ENCODE measurements around the gene RPUSD1. TPM values are rescaled to one million over a fixed set of nuclear protein-coding genes. Genes with fewer than 3 reads are reported as not detected.

Gene RPUSD1
- total and polyA plus RNA-seq, 5 donors from 2014 or later, result 20.8 to 24.9 (median 22.8) TPM

GRCh38 chr16:800834-801511 lies 12.8 kb upstream of the RPUSD1 start:
- Mint-ChIP-seq H3K9me3 (no peaks in the 10 kb centered on the region), H3K4me1 (no peaks in the 10 kb centered on the region), H3K27me3 (peaks cover 10% of the 10 kb centered on the region), H3K4me3 (no peak overlapping the region), H3K36me3 (no peaks in the 10 kb centered on the region), H3K27ac (no peak overlapping the region)
- no peak for ATAC-seq (ENCODE audit: low read depth in 2 of 2)
- H3K27me3 ChIP-seq (ENCODE audit: control insufficient read depth, insufficient read depth, low read length), result no peaks in the 10 kb centered on the region
- no peaks in the 10 kb centered on the region for H3K36me3 ChIP-seq (ENCODE audit: control insufficient read depth, insufficient read depth, low read length)
- no peak for DNase-seq
- H3K27ac ChIP-seq (ENCODE audit: insufficient read depth, low read length, poor library complexity, severe bottlenecking), result no peak overlapping the region
- H3K9me3 ChIP-seq (ENCODE audit: control insufficient read depth in 2 of 2, low read length in 2 of 2), result no peaks in the 10 kb centered on the region
- H3K4me1 ChIP-seq (ENCODE audit: control insufficient read depth, insufficient read depth, low read length, poor library complexity, severe bottlenecking), result peaks cover 4% of the 10 kb centered on the region
- no peak overlapping the region for H3K4me3 ChIP-seq (ENCODE audit: low read depth, low read length)

- Mint-ChIP-seq H3K27ac (no peak within 1 kb of the TSS), H3K4me1 (no peaks in the 10 kb centered on the region), H3K9me3 (no peaks in the 10 kb centered on the region), H3K27me3 (peaks cover 10% of the 10 kb centered on the region), H3K36me3 (no peaks in the 10 kb centered on the region), H3K4me3 (no peak within 1 kb of the TSS)
- Histone ChIP-seq H3K27me3 (ENCODE audit: control insufficient read depth, insufficient read depth, low read length) (no peaks in the 10 kb centered on the region), H3K36me3 (ENCODE audit: control insufficient read depth, insufficient read depth, low read length) (no peaks in the 10 kb centered on the region), H3K9me3 (ENCODE audit: control insufficient read depth in 2 of 2, low read length in 2 of 2) (no peaks in the 10 kb centered on the region), H3K4me3 (ENCODE audit: low read depth, low read length) (no peak within 1 kb of the TSS), H3K4me1 (ENCODE audit: control insufficient read depth, insufficient read depth, low read length, poor library complexity, severe bottlenecking) (peaks cover 4% of the 10 kb centered on the region), H3K27ac (ENCODE audit: insufficient read depth, low read length, poor library complexity, severe bottlenecking) (no peak within 1 kb of the TSS)
- DNase-seq (no peak), ATAC-seq (ENCODE audit: low read depth in 2 of 2) (no peak)
Measured at GRCh38 chr16:799948-800833, 12.0 kb upstream of the RPUSD1 start, which contains the start of gene GNG13. TSS of gene GNG13 (minus strand) at chr16:800734. CDS start at chr16:799077, 1,657 bp downstream.

GRCh38 chr16:799111-799947 lies 11.1 kb upstream of the RPUSD1 start:
- H3K36me3 ChIP-seq (ENCODE audit: control insufficient read depth, insufficient read depth, low read length), result no peaks in the 10 kb centered on the region
- H3K4me1 ChIP-seq (ENCODE audit: control insufficient read depth, insufficient read depth, low read length, poor library complexity, severe bottlenecking), result peaks cover 4% of the 10 kb centered on the region
- ATAC-seq (ENCODE audit: low read depth in 2 of 2) (no peak), DNase-seq (no peak)
- Mint-ChIP-seq H3K9me3 (no peaks in the 10 kb centered on the region), H3K4me1 (no peaks in the 10 kb centered on the region), H3K27ac (no peak overlapping the region), H3K27me3 (peaks cover 10% of the 10 kb centered on the region), H3K4me3 (no peak overlapping the region), H3K36me3 (no peaks in the 10 kb centered on the region)
- H3K9me3 ChIP-seq (ENCODE audit: control insufficient read depth in 2 of 2, low read length in 2 of 2), result no peaks in the 10 kb centered on the region
- H3K27me3 ChIP-seq (ENCODE audit: control insufficient read depth, insufficient read depth, low read length), result no peaks in the 10 kb centered on the region
- H3K4me3 ChIP-seq (ENCODE audit: low read depth, low read length), result no peak overlapping the region
- no peak overlapping the region for H3K27ac ChIP-seq (ENCODE audit: insufficient read depth, low read length, poor library complexity, severe bottlenecking)

- H3K36me3 Mint-ChIP-seq, result no peaks in the 10 kb centered on the region
- Histone ChIP-seq H3K36me3 (ENCODE audit: control insufficient read depth, insufficient read depth, low read length) (no peaks in the 10 kb centered on the region), H3K9me3 (ENCODE audit: control insufficient read depth in 2 of 2, low read length in 2 of 2) (no peaks in the 10 kb centered on the region), H3K27ac (ENCODE audit: insufficient read depth, low read length, poor library complexity, severe bottlenecking) (no peak overlapping the region), H3K4me3 (ENCODE audit: low read depth, low read length) (no peak overlapping the region), H3K4me1 (ENCODE audit: control insufficient read depth, insufficient read depth, low read length, poor library complexity, severe bottlenecking) (peaks cover 4% of the 10 kb centered on the region), H3K27me3 (ENCODE audit: control insufficient read depth, insufficient read depth, low read length) (no peaks in the 10 kb centered on the region)
- no peak for ATAC-seq (ENCODE audit: low read depth in 2 of 2)
- no peak overlapping the region for H3K4me3 Mint-ChIP-seq
- H3K27me3 Mint-ChIP-seq, result peaks cover 10% of the 10 kb centered on the region
- H3K27ac Mint-ChIP-seq, result no peak overlapping the region
- no peak for DNase-seq
- no peaks in the 10 kb centered on the region for H3K4me1 Mint-ChIP-seq
- H3K9me3 Mint-ChIP-seq, result no peaks in the 10 kb centered on the region
Measured at GRCh38 chr16:798666-799065, 10.5 kb upstream of the RPUSD1 start.

GRCh38 chr16:797686-798085 lies 9.5 kb upstream of the RPUSD1 start:
- Mint-ChIP-seq H3K27ac (no peak overlapping the region), H3K36me3 (no peaks in the 10 kb centered on the region), H3K9me3 (no peaks in the 10 kb centered on the region), H3K27me3 (peaks cover 10% of the 10 kb centered on the region), H3K4me3 (no peak overlapping the region), H3K4me1 (no peaks in the 10 kb centered on the region)
- H3K27me3 ChIP-seq (ENCODE audit: control insufficient read depth, insufficient read depth, low read length), result no peaks in the 10 kb centered on the region
- no peaks in the 10 kb centered on the region for H3K36me3 ChIP-seq (ENCODE audit: control insufficient read depth, insufficient read depth, low read length)
- H3K27ac ChIP-seq (ENCODE audit: insufficient read depth, low read length, poor library complexity, severe bottlenecking), result no peak overlapping the region
- DNase-seq, result no peak
- peaks cover 4% of the 10 kb centered on the region for H3K4me1 ChIP-seq (ENCODE audit: control insufficient read depth, insufficient read depth, low read length, poor library complexity, severe bottlenecking)
- ATAC-seq (ENCODE audit: low read depth in 2 of 2), result no peak
- H3K4me3 ChIP-seq (ENCODE audit: low read depth, low read length), result no peak overlapping the region
- H3K9me3 ChIP-seq (ENCODE audit: control insufficient read depth in 2 of 2, low read length in 2 of 2), result no peaks in the 10 kb centered on the region

GRCh38 chr16:797120-797420 lies 8.9 kb upstream of the RPUSD1 start:
- Mint-ChIP-seq H3K4me3 (no peak overlapping the region), H3K27me3 (peaks cover 7% of the 10 kb centered on the region), H3K36me3 (no peaks in the 10 kb centered on the region), H3K4me1 (no peaks in the 10 kb centered on the region), H3K27ac (no peak overlapping the region), H3K9me3 (no peaks in the 10 kb centered on the region)
- DNase-seq (no peak), ATAC-seq (ENCODE audit: low read depth in 2 of 2) (no peak)
- no peaks in the 10 kb centered on the region for H3K27me3 ChIP-seq (ENCODE audit: control insufficient read depth, insufficient read depth, low read length)
- H3K4me3 ChIP-seq (ENCODE audit: low read depth, low read length), result no peak overlapping the region
- no peaks in the 10 kb centered on the region for H3K9me3 ChIP-seq (ENCODE audit: control insufficient read depth in 2 of 2, low read length in 2 of 2)
- H3K27ac ChIP-seq (ENCODE audit: insufficient read depth, low read length, poor library complexity, severe bottlenecking), result no peak overlapping the region
- H3K36me3 ChIP-seq (ENCODE audit: control insufficient read depth, insufficient read depth, low read length), result no peaks in the 10 kb centered on the region
- H3K4me1 ChIP-seq (ENCODE audit: control insufficient read depth, insufficient read depth, low read length, poor library complexity, severe bottlenecking), result peaks cover 4% of the 10 kb centered on the region

GRCh38 chr16:796296-797119 lies 8.3 kb upstream of the RPUSD1 start:
- H3K9me3 ChIP-seq (ENCODE audit: control insufficient read depth in 2 of 2, low read length in 2 of 2), result no peaks in the 10 kb centered on the region
- peaks cover 3% of the 10 kb centered on the region for H3K36me3 Mint-ChIP-seq
- H3K4me3 ChIP-seq (ENCODE audit: low read depth, low read length), result no peak overlapping the region
- H3K36me3 ChIP-seq (ENCODE audit: control insufficient read depth, insufficient read depth, low read length), result no peaks in the 10 kb centered on the region
- H3K27me3 Mint-ChIP-seq, result peaks cover 5% of the 10 kb centered on the region
- H3K27ac Mint-ChIP-seq, result no peak overlapping the region
- H3K4me1 Mint-ChIP-seq, result peaks cover 0 to 3% (median under 1%) of the 10 kb centered on the region in 4 donors
- ATAC-seq (ENCODE audit: low read depth in 2 of 2), result no peak
- DNase-seq, result no peak
- peaks cover 4% of the 10 kb centered on the region for H3K4me1 ChIP-seq (ENCODE audit: control insufficient read depth, insufficient read depth, low read length, poor library complexity, severe bottlenecking)
- H3K9me3 Mint-ChIP-seq, result no peaks in the 10 kb centered on the region
- H3K27ac ChIP-seq (ENCODE audit: insufficient read depth, low read length, poor library complexity, severe bottlenecking), result no peak overlapping the region
- H3K4me3 Mint-ChIP-seq, result no peak overlapping the region
- H3K27me3 ChIP-seq (ENCODE audit: control insufficient read depth, insufficient read depth, low read length), result no peaks in the 10 kb centered on the region

Measured in CD4-positive, CD25-positive, alpha-beta regulatory T cell (primary cell).